Measurements from ENCODE around the gene TSEN2.

DNA sequence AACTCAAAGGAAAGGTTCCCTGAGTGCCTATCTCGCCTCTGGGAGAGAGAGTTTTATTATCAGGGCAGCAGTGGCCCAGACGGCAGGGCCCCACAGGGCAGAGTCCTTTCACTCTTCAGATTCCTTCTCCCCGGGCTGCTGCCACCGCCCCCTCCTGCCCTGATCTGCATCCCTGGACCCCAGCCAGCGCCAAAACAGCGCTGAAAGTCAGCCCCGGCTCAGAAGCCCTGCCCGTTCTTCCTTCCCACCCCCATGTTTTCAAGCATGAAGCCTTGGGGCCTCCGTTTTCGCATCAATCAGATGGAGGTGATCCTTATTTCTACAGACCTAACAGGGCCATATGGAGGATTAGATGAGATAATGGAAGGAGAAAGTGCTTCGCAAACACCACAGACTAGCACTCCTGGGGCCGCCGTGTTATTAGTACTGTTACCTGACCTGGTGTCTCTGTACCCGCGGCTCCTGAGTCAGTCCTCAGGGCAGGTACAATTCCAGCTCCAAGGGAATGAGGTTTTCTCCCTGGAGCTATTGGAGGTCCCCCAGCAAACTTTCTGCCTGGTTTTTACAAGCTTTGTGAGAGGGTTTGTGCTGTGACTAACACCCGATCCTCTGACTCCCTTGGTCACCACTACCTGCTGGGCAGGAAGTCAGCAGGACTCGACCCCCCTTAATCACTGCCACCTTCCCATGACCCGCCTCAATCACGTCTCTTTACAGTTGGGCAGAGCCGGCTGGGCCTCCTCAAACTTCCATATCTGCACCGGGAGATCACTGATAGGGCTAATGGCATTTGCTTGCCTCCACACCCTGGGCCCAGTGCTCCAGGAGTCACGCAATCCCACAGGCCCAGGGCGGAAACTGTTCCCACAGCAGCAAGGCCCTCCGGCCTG is 39.5 kb upstream of the TSEN2 start:
- TF ChIP-seq, protein P1, sequence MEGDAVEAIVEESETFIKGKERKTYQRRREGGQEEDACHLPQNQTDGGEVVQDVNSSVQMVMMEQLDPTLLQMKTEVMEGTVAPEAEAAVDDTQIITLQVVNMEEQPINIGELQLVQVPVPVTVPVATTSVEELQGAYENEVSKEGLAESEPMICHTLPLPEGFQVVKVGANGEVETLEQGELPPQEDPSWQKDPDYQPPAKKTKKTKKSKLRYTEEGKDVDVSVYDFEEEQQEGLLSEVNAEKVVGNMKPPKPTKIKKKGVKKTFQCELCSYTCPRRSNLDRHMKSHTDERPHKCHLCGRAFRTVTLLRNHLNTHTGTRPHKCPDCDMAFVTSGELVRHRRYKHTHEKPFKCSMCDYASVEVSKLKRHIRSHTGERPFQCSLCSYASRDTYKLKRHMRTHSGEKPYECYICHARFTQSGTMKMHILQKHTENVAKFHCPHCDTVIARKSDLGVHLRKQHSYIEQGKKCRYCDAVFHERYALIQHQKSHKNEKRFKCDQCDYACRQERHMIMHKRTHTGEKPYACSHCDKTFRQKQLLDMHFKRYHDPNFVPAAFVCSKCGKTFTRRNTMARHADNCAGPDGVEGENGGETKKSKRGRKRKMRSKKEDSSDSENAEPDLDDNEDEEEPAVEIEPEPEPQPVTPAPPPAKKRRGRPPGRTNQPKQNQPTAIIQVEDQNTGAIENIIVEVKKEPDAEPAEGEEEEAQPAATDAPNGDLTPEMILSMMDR (IDR thresholded peaks at IDR 0.05) = no peak
- no peak for TF ChIP-seq POLR2A (IDR thresholded peaks at IDR 0.05)

Data from tibial nerve (tissue), 3 donors.